Central memory CD4-positive, alpha-beta T cell (primary cell): ENCODE measurements around the gene DAB2.

Experiments
- DNase-seq: peaks from one replicate; pipeline ENCODE4 v3.0.0; 2022

DAB2 gene

GRCh38 chr5:39447059-39447458 is 22.3 kb upstream of the DAB2 start:
- no peak for DNase-seq

GRCh38 chr5:39446231-39446630 is 21.5 kb upstream of the DAB2 start:
- no peak for DNase-seq

DNA sequence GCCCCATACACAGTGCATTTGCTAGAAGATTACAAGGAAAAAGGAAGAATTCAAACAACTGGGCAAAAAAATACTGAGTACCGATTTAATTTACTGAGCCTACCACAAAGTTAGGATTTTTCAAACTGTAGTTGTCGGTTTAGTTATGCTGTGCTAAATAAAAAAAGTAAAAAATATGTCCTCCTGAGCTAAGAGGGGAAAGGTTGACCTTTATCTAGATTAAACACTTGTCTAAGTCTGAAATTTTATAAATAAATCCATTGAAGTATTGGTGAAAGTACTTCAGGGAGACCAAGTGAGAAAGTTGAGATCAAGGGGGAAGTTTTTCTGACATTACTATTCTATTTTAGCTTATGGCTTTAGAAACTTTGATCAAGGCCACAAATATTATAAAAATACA is 19.1 kb upstream of the DAB2 start:
- DNase-seq, result no peak

DNA sequence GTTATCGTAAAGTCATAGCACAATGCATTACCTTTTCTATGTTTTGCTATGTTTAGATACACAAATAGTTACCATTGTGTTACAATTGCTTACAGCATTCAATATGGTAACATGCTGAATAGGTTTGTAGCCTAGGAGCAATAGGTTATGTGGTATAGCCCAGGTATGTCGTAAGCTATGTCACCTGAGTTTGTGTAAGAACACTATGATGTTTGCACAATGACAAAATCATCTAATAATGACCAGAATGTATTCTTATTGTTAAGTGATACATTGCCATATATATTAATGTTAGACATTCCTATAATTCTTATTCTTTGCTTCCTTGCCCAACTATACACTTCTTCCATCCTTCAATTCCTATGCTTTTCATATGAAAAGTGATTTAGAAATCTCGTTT is 18.2 kb upstream of the DAB2 start:
- no peak for DNase-seq

DNA sequence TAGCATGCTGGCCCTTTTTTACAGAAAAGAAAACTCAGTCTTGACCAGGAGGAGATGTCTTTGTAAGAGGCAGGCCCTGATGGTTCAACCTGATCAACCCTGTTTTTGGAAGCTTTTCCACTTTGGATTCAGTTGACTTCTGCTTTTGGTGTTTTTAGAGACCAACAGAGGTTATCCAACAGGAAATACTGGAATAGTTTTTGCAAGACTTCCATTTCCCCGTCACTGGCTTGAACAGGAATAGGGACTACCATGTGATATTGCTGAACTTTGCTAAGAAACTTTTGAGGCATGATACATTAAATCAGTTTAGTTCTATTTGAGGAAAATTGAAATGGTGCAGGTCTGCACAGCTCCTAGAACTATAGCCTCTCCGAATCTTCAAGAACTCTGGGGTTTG is 17.1 kb upstream of the DAB2 start:
- DNase-seq, result no peak

GRCh38 chr5:39440958-39441624 is 16.3 kb upstream of the DAB2 start:
- no peak for DNase-seq

DNA sequence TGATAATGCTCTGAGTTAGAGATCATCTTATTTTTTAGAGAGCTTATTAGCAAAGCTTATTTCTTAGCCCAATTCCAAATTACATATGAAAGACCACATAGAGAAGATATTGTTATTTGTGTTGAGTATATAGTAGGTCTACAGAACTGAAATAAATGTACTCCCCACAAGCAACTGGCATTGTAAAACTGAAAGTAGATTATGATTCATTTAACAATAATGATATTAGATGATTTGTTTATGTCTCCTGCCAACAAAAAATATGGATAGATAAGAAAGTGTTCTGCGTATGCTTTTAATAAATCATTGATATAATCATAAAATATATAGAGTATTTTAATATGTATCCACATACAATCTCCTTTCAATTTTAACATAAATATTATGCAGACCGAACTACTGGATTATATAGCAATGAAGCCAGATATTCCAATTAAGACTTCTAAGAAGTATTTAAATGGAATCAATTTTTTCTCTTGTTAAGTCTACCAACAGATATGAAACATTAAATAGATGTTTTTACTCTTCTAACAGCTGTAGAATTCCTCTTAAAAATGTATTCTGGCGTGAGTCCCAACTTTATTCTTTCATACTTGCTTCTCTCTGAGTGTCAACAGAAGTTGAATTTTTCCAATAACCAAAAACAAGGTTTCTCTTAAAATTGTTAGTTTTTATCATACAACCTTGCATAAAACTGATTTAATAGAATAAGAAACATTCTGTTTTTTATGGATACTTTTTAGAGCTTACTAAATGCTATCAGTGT is 15.6 kb upstream of the DAB2 start:
- DNase-seq, result no peak

GRCh38 chr5:39439582-39440162 is 14.9 kb upstream of the DAB2 start:
- DNase-seq, result no peak

GRCh38 chr5:39437467-39437866 is 12.7 kb upstream of the DAB2 start:
- no peak for DNase-seq

GRCh38 chr5:39433848-39434247 is 9.1 kb upstream of the DAB2 start:
- no peak for DNase-seq

- no peak for DNase-seq
Observed at GRCh38 chr5:39432696-39433530, 8.1 kb upstream of the DAB2 start.

GRCh38 chr5:39430461-39430860 is 5.7 kb upstream of the DAB2 start:
- no peak for DNase-seq

DNA sequence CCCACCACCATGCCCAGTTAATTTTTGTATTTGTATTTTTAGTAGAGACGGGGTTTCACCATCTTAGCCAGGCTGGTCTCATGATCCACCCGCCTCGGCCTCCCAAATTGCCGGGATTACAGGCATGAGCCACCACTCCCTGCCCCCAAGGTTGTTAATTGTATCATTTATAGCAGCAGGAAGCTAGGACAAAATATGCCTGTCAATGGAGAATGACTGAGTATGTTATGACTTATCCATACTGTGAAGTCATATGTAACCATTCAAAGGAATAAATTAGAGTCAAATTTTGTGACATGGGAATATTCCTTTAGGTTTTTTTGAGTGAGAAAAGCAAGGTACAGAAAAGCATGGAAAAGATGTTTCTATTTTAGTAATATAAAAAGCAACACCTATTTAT is 3.9 kb upstream of the DAB2 start:
- no peak for DNase-seq

DNA sequence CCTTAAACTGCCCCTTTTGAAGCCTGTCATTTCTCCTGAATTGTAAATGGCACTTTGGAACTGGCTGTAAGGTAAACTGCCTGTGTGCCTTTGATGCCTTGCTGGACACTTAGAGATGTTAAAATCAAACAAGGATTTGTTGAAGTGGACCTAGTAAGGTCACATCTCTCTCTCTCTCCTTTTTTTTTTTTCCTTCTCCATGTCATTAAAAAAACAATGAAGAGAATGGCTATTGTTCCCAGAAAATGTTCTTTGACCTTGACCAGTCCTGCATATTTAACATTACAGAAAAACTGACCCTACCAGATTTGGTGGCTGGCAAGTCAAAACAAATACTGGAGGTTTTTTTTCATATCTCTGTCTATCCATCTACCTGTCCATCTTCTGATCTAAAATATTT is 2.9 kb upstream of the DAB2 start:
- DNase-seq, result no peak

DNA sequence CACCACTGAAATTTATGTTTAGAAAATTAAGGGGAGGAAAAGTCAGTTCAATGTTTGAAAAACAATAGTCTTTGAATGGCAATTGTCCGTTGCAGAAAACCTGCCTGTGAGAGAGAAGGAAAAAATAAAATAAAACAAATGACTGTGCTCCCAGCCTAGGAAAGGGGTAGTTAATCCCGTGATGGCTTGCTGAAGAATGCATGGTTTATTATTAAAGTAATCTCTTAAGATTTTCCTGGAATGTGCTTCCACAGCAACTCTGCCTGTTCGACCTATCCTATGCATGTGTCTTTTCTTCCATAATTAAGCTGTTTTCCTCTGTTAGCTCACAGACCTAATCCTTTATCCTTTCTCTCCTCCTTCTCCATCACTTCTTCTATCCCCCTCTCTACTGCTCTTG is 2.4 kb upstream of the DAB2 start:
- DNase-seq, result no peak

- no peak for DNase-seq
Observed at GRCh38 chr5:39426746-39427105, 1.9 kb upstream of the DAB2 start.

DNA sequence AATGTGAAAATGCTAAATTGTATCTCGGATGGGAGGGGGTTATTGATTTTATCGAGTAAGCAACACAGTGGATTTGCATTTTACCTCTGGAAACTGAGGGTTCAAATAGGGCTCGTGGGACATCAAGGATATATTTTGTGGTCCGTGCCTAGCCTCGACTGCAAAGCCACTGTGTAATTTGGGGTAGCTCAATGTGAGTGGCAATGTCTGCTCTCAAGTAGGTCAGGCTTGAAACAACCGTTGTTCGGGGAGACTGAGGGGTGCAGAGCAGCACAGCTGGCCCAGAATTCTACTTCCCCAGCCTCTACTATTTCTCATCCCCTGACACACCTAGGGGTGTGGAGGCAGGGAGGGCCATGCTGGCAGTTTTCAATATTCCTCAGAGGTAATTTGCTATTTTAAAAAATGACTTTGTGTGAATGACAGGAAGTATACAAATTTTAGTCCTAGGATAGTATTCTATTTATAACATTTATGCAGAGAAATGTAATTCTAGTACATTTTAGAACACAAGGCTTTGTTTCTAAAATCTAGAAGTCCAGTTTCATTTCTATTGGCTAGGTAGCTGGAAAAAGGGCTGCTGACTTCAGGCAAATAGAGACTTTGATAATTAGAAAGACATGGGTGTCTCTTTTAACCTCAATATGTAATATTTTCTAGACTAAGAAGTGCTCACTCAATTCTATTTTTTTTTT is 1.4 kb upstream of the DAB2 start:
- DNase-seq, result no peak

DNA sequence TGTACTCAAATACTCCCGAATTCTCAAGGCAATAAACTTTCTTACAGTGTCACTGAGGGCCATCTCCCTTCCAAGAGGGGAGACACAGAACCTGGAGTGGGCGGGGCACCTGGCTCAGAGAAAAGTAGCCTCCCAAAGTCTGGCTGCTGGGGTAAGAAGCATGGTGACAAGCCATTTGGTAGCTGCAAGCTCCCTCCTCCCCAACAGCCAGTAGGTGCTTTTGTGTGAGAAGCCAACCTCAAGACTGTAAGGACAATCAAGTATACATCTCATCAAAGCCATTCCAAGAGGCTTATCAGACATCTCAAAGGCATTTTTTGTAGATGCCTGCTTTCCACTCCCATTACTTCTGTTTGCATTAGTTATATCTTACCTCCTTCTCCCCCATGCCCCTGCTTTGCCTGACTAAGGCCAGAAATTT is 1.4 kb downstream of the DAB2 start:
- DNase-seq, result no peak

GRCh38 chr5:39422728-39423285 is 2.0 kb downstream of the DAB2 start:
- no peak for DNase-seq

- DNase-seq, result no peak
Observed at GRCh38 chr5:39422036-39422606, 2.7 kb downstream of the DAB2 start.

DNA sequence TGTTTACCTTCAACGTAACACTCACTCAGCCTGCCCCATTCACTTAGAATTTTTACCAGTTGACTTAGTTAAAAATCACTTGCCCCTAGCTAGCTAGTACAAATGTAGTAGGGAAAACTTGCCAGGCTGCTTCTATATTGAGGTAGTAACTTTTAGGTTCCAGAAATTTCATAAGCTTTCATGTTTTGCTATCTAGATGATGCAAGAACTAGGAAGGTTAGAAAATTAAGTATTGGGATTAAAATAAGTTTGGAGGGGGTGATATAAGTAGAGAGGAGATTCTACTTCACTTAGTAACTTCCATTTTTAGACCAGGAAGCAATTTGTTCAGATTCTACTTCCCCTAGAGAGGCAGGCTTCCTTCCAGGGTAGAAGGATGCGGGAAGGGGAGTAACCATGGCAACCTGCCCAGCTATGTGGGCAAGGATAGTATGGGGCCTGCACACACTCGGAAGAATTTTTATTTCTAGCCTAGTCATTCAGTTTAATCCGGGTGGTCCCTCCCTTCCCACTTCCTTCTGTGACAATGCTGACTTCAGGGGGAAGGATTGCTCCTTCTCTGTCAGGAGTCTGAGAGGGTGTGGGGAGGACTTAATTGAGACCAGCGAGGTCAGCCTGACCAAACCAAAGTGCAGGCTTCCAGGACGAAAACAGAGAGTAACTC is 4.2 kb downstream of the DAB2 start:
- DNase-seq, result no peak

DNA sequence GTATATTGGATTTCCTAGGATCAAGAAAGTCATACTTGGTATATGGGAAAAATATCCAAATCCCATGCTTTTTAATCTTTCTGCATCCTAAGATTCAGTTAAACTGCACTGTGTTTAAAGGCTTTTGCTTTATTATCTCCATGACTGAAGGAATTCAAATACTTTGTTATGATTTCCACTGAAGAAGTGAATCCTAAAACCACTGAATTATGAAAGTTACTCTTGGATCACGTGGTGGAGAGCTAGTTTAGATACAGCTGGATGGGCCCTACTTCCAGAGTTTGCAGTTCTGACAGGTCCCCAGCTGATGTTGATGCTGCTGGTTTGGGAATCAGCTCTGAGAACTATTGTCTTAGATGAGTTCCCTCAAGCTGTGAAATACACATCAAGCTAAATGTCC is 5.0 kb downstream of the DAB2 start:
- no peak for DNase-seq
